ENCODE results near the gene ANXA2. TPM values are rescaled to one million over a fixed set of nuclear protein-coding genes. Genes with fewer than 3 reads are reported as not detected.
"Not testable (repeated sequence)": the region's sequence is repeated elsewhere in the genome, so short reads cannot be mapped to it uniquely, and the experiment has no call there.

Gene ANXA2
- total RNA-seq, 1 experiment from 2014 or later = 656 TPM

GRCh38 chr15:60418096-60418495 lies 20.3 kb upstream of the ANXA2 start:
- DNase-seq = no peak
- Histone ChIP-seq H3K27me3 (ENCODE audit: control insufficient read depth, insufficient read depth, low read length) (no peaks in the 10 kb centered on the region), H3K36me3 (replicated peaks; ENCODE audit: control insufficient read depth, insufficient read depth, low read length) (peaks cover 2% of the 10 kb centered on the region), H3K4me3 (ENCODE audit: insufficient read depth, low read depth, low read length) (no peak overlapping the region)

- H3K36me3 ChIP-seq (replicated peaks; ENCODE audit: control insufficient read depth, insufficient read depth, low read length) = no peaks in the 10 kb centered on the region; the same call in 1 of the 2 replicates
- H3K4me3 ChIP-seq (ENCODE audit: insufficient read depth, low read depth, low read length) = no peak overlapping the region
- H3K27me3 ChIP-seq (ENCODE audit: control insufficient read depth, insufficient read depth, low read length) = no peaks in the 10 kb centered on the region
- DNase-seq = no peak
Measured at GRCh38 chr15:60417112-60417511, 19.3 kb upstream of the ANXA2 start.

- no peaks in the 10 kb centered on the region for H3K36me3 ChIP-seq (replicated peaks; ENCODE audit: control insufficient read depth, insufficient read depth, low read length)
- H3K4me3 ChIP-seq (ENCODE audit: insufficient read depth, low read depth, low read length) = no peak overlapping the region
- DNase-seq = no peak
- H3K27me3 ChIP-seq (ENCODE audit: control insufficient read depth, insufficient read depth, low read length) = no peaks in the 10 kb centered on the region
Measured at GRCh38 chr15:60416484-60416883, 18.7 kb upstream of the ANXA2 start.

- Histone ChIP-seq H3K4me3 (ENCODE audit: insufficient read depth, low read depth, low read length) (no peak overlapping the region), H3K36me3 (replicated peaks; ENCODE audit: control insufficient read depth, insufficient read depth, low read length) (no peaks in the 10 kb centered on the region), H3K27me3 (ENCODE audit: control insufficient read depth, insufficient read depth, low read length) (no peaks in the 10 kb centered on the region)
- no peak for DNase-seq
Measured at GRCh38 chr15:60414016-60414682, 16.4 kb upstream of the ANXA2 start.

- no peaks in the 10 kb centered on the region for H3K36me3 ChIP-seq (replicated peaks; ENCODE audit: control insufficient read depth, insufficient read depth, low read length)
- no peak for DNase-seq
Measured at GRCh38 chr15:60413231-60413824, 15.5 kb upstream of the ANXA2 start.

GRCh38 chr15:60412807-60413206 lies 15.0 kb upstream of the ANXA2 start:
- H3K36me3 ChIP-seq (replicated peaks; ENCODE audit: control insufficient read depth, insufficient read depth, low read length); H3K4me3 ChIP-seq (ENCODE audit: insufficient read depth, low read depth, low read length); DNase-seq; H3K27me3 ChIP-seq (ENCODE audit: control insufficient read depth, insufficient read depth, low read length): not testable (repeated sequence)

More at GRCh38 chr15:60413231-60413824, 15.5 kb upstream of the ANXA2 start:
- Histone ChIP-seq H3K4me3 (ENCODE audit: insufficient read depth, low read depth, low read length) (no peak overlapping the region), H3K27me3 (ENCODE audit: control insufficient read depth, insufficient read depth, low read length) (no peaks in the 10 kb centered on the region)

- DNase-seq = no peak
- Histone ChIP-seq H3K27me3 (ENCODE audit: control insufficient read depth, insufficient read depth, low read length) (no peaks in the 10 kb centered on the region), H3K4me3 (ENCODE audit: insufficient read depth, low read depth, low read length) (no peak overlapping the region), H3K36me3 (replicated peaks; ENCODE audit: control insufficient read depth, insufficient read depth, low read length) (no peaks in the 10 kb centered on the region)
Measured at GRCh38 chr15:60411774-60412425, 14.1 kb upstream of the ANXA2 start.

- H3K4me3 ChIP-seq (ENCODE audit: insufficient read depth, low read depth, low read length); H3K27me3 ChIP-seq (ENCODE audit: control insufficient read depth, insufficient read depth, low read length); DNase-seq; H3K36me3 ChIP-seq (replicated peaks; ENCODE audit: control insufficient read depth, insufficient read depth, low read length): not testable (repeated sequence)
Measured at GRCh38 chr15:60410350-60410749, 12.6 kb upstream of the ANXA2 start.

GRCh38 chr15:60408463-60408981 lies 10.7 kb upstream of the ANXA2 start:
- no peak for DNase-seq
- Histone ChIP-seq H3K27me3 (ENCODE audit: control insufficient read depth, insufficient read depth, low read length) (no peaks in the 10 kb centered on the region), H3K36me3 (replicated peaks; ENCODE audit: control insufficient read depth, insufficient read depth, low read length) (no peaks in the 10 kb centered on the region), H3K4me3 (ENCODE audit: insufficient read depth, low read depth, low read length) (no peak overlapping the region)

GRCh38 chr15:60407415-60407805 lies 9.6 kb upstream of the ANXA2 start:
- Histone ChIP-seq H3K36me3 (replicated peaks; ENCODE audit: control insufficient read depth, insufficient read depth, low read length) (no peaks in the 10 kb centered on the region), H3K4me3 (ENCODE audit: insufficient read depth, low read depth, low read length) (no peak overlapping the region), H3K27me3 (ENCODE audit: control insufficient read depth, insufficient read depth, low read length) (no peaks in the 10 kb centered on the region)
- DNase-seq = no peak

GRCh38 chr15:60406513-60407414 lies 9.0 kb upstream of the ANXA2 start:
- Histone ChIP-seq H3K27me3 (ENCODE audit: control insufficient read depth, insufficient read depth, low read length) (no peaks in the 10 kb centered on the region), H3K36me3 (replicated peaks; ENCODE audit: control insufficient read depth, insufficient read depth, low read length) (no peaks in the 10 kb centered on the region), H3K4me3 (ENCODE audit: insufficient read depth, low read depth, low read length) (no peak overlapping the region)
- no peak for DNase-seq

GRCh38 chr15:60405399-60405798 lies 7.6 kb upstream of the ANXA2 start:
- no peaks in the 10 kb centered on the region for H3K36me3 ChIP-seq (replicated peaks; ENCODE audit: control insufficient read depth, insufficient read depth, low read length)
- no peak overlapping the region for H3K4me3 ChIP-seq (ENCODE audit: insufficient read depth, low read depth, low read length)
- no peak for DNase-seq
- H3K27me3 ChIP-seq (ENCODE audit: control insufficient read depth, insufficient read depth, low read length) = no peaks in the 10 kb centered on the region

- not testable (repeated sequence) for H3K36me3 ChIP-seq (replicated peaks; ENCODE audit: control insufficient read depth, insufficient read depth, low read length); H3K4me3 ChIP-seq (ENCODE audit: insufficient read depth, low read depth, low read length); H3K27me3 ChIP-seq (ENCODE audit: control insufficient read depth, insufficient read depth, low read length); DNase-seq
Measured at GRCh38 chr15:60404351-60404750, 6.6 kb upstream of the ANXA2 start.

GRCh38 chr15:60400944-60401343 lies 3.2 kb upstream of the ANXA2 start:
- H3K36me3 ChIP-seq (replicated peaks; ENCODE audit: control insufficient read depth, insufficient read depth, low read length) = no peaks in the 10 kb centered on the region
- no peaks in the 10 kb centered on the region for H3K27me3 ChIP-seq (ENCODE audit: control insufficient read depth, insufficient read depth, low read length)
- no peak for DNase-seq
- no peak overlapping the region for H3K4me3 ChIP-seq (ENCODE audit: insufficient read depth, low read depth, low read length)

Data from H7 (cell line).